ENCODE results near the gene PFDN2. TPM values are rescaled to one million over a fixed set of nuclear protein-coding genes. Genes with fewer than 3 reads are reported as not detected.

PFDN2 gene
- polyA plus RNA-seq, 3 donors: 70.5 to 94.2 (median 71.9) TPM

GRCh38 chr1:161157867-161158266 lies 40.0 kb upstream of the PFDN2 start:
- no peak for DNase-seq (ENCODE audit: extremely low read depth in 1 of 11, low read depth in 9 of 11, low spot score in 4 of 11)

GRCh38 chr1:161153682-161154337 lies 36.0 kb upstream of the PFDN2 start, which contains the start of gene UFC1:
Gene UFC1 (plus strand): TSS chr1:161153978. CDS start chr1:161153998, 20 bp downstream.
- peak; percentile 70 to 89 (median 85) for DNase-seq (ENCODE audit: extremely low read depth in 1 of 11, low read depth in 9 of 11, low spot score in 4 of 11)

GRCh38 chr1:161153176-161153575 lies 35.3 kb upstream of the PFDN2 start:
- DNase-seq (ENCODE audit: extremely low read depth in 1 of 11, low read depth in 9 of 11, low spot score in 4 of 11): no peak

- no peak for DNase-seq (ENCODE audit: extremely low read depth in 1 of 11, low read depth in 9 of 11, low spot score in 4 of 11)
These were observed 28.0 kb upstream of the PFDN2 start for GRCh38 chr1:161145832-161146231.

GRCh38 chr1:161140755-161141400 lies 23.0 kb upstream of the PFDN2 start:
- no peak for DNase-seq (ENCODE audit: extremely low read depth in 1 of 11, low read depth in 9 of 11, low spot score in 4 of 11)

- DNase-seq (ENCODE audit: extremely low read depth in 1 of 11, low read depth in 9 of 11, low spot score in 4 of 11): peak in 1 of 11 donors; percentile 28
These were observed 21.9 kb upstream of the PFDN2 start for GRCh38 chr1:161139766-161140165.

GRCh38 chr1:161138431-161138830 lies 20.6 kb upstream of the PFDN2 start:
- DNase-seq (ENCODE audit: extremely low read depth in 1 of 11, low read depth in 9 of 11, low spot score in 4 of 11): no peak

GRCh38 chr1:161137881-161138280 lies 20.0 kb upstream of the PFDN2 start:
- DNase-seq (ENCODE audit: extremely low read depth in 1 of 11, low read depth in 9 of 11, low spot score in 4 of 11): no peak

- peak in 1 of 11 donors; percentile 45 for DNase-seq (ENCODE audit: extremely low read depth in 1 of 11, low read depth in 9 of 11, low spot score in 4 of 11)
These were observed 15.4 kb upstream of the PFDN2 start for GRCh38 chr1:161133220-161133740.

- DNase-seq (ENCODE audit: extremely low read depth in 1 of 11, low read depth in 9 of 11, low spot score in 4 of 11): peak; percentile 82 to 95 (median 89)
These were observed 14.8 kb upstream of the PFDN2 start, which contains the start of gene DEDD for GRCh38 chr1:161132410-161133219. Gene DEDD (minus strand): TSS chr1:161132667. CDS start chr1:161124462, 8,205 bp downstream.

GRCh38 chr1:161131523-161132409 lies 13.9 kb upstream of the PFDN2 start:
- peak in 2 of 11 donors; percentile 18 to 65 for DNase-seq (ENCODE audit: extremely low read depth in 1 of 11, low read depth in 9 of 11, low spot score in 4 of 11)

GRCh38 chr1:161130266-161130665 lies 12.4 kb upstream of the PFDN2 start:
- no peak for DNase-seq (ENCODE audit: extremely low read depth in 1 of 11, low read depth in 9 of 11, low spot score in 4 of 11)

- DNase-seq (ENCODE audit: extremely low read depth in 1 of 11, low read depth in 9 of 11, low spot score in 4 of 11): no peak
These were observed 11.0 kb upstream of the PFDN2 start for GRCh38 chr1:161128591-161129420.

- no peak for DNase-seq (ENCODE audit: extremely low read depth in 1 of 11, low read depth in 9 of 11, low spot score in 4 of 11)
These were observed 9.8 kb upstream of the PFDN2 start for GRCh38 chr1:161127649-161128048.

- no peak for DNase-seq (ENCODE audit: extremely low read depth in 1 of 11, low read depth in 9 of 11, low spot score in 4 of 11)
These were observed 5.1 kb upstream of the PFDN2 start for GRCh38 chr1:161122967-161123366.

GRCh38 chr1:161121834-161122233 lies 4.0 kb upstream of the PFDN2 start:
- DNase-seq (ENCODE audit: extremely low read depth in 1 of 11, low read depth in 9 of 11, low spot score in 4 of 11): no peak

- DNase-seq (ENCODE audit: extremely low read depth in 1 of 11, low read depth in 9 of 11, low spot score in 4 of 11): no peak
These were observed 3.3 kb upstream of the PFDN2 start for GRCh38 chr1:161121042-161121650.
